Measurements from ENCODE around the gene CUX1.
A peak's percentile ranks its signal among the peaks of the same experiment; 100 is the strongest.

The CUX1 gene

DNA sequence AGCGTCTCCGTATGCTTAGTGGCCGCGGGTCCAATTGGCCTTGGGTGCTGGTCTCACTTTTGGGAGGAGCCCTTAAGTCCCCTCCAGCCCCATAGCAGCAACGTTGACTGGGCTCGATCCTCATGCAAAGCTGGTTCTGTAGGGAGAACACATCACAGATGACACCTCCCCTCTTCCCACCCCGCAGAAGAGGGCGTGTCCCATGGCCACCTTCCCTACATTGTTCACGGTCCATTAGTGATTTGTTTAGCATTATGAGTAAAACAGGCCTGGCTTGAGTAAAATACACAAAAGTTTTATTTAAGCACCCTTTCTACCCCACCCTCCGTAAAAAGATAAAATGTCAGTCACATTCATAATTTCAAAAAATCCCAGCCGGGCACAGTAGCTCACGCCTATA is 380.2 kb downstream of the CUX1 start:
- DNase-seq, result no peak

DNA sequence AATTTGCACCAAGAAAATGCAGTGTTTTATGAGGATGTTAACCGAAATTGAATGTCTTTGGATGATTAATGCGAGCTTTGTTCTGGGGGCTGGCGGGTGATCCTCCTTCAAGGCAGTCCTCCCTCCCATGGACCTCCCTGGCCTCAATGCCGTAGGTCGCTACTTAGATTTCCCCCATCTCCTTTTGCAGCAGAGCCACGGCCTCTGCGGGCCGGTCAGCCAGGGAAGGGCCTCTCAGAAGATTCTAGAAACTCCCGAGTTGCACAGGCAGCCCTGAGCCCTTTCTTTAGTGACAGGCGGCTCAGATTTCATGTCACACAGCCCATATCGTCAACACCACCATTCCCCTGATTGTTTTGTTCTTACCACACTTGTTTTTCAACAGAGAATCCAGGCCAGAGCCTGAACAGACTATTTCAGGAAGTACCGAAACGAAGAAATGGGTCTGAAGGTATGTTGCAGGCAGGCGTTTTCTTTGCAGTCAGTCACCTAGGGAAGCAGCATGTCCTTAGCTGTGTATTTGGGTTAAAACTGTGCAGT is 381.1 kb downstream of the CUX1 start:
- no peak for DNase-seq

DNA sequence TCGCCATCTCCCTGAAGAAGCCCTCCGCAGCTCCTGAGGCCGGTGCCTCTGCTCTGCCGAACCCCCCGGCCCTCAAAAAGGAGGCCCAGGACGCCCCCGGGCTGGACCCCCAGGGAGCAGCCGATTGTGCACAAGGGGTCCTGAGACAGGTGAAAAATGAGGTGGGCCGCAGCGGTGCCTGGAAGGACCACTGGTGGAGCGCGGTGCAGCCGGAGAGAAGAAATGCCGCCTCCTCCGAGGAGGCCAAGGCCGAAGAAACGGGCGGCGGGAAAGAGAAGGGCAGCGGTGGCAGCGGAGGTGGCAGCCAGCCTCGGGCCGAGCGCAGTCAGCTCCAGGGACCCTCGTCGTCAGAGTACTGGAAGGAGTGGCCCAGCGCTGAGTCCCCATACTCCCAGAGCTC is 384.1 kb downstream of the CUX1 start:
- no peak for DNase-seq

DNA sequence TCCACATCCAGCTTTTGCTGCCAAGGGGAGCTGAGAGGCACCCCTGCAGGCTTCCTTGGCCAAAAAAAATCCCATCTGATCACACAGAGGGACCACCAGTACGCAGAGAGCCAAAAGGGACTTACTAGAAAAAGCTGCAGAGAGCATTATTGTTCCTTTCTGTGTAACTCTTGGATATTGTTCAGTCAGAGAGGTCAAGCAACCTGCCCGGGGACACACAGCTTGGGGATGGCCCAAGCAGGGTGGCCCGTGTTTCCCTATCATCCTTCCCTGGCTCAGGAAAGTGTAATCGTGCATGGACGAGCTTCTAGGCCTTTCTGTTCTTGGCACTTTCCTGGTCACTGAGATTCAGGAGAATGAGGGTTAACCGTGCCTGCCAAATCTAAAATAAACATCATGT is 385.1 kb downstream of the CUX1 start:
- no peak for DNase-seq

DNA sequence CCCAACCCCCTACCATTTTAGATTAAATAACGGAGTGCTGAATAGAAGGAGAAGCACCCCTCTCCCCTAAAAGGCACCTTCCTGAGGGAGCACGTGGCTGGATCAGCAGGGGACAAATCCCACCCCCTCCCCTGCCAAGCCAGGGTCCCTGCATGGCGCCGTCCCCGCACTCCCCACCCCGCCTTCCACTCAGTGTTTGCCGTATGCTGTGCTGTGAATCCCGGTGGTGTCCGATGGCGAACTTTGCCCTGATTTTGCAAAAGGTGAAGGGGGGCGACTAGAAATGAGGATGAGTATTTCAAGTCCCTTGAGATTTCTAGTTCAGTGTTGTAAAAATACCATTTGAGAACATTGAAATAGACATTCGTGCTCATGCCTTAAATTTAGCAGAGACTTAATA is 385.8 kb downstream of the CUX1 start:
- DNase-seq, result no peak

DNA sequence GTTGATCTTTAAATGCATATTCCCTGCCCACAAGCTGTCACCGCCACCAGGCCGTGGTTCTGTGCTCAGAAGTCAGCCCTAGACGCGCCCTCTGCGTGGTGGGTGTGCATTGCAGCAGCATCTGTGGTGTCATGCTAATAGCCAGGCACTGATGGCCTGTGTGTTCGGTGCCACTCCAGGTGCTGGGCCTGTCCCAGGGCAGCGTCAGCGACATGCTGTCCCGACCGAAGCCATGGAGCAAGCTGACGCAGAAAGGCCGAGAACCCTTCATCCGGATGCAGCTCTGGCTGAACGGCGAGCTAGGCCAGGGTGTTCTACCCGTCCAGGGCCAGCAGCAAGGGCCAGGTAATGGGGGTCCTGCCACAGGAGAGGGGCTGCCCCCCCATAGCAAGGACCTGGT is 386.8 kb downstream of the CUX1 start:
- no peak for DNase-seq

DNA sequence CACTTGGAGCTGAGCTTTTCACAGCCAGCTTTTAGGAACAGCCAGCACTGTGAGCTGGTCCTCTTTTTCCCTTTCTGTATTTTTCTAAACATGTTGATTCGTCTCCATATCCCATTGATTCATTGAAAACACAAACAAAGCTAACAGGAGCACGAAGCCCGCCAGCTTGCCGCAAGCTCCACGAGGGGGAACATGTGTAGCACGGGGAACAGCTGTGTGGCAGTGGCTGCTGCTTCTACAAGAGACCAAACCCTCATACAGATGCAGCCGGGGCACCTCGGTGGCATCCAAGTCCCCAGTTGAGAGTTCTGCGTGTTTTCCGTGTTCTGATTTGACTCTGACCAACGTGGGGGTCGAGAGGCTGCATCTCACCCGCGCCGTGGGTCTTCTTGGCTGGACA is 388.5 kb downstream of the CUX1 start:
- no peak for DNase-seq

DNA sequence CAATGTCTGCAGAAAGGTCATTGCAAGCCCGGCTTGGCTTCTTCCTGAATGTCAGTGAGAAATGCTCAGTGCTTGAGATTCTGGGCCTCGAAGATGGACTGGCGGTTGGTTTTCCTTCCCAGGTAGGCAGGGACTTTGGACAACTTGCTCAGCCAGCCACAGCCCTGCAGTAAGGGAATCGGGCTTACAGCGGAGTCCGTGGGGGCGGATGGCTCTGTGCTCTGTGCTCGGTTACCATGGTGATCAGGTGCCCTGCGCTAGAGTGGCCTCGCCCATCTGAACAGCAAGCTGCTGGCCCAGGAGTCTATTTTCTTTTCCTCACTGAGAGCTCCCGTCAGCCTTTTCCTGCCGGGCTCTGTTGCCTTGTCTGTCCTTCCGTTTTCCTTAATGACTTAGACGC is 391.4 kb downstream of the CUX1 start:
- peak; percentile 42 to 64 for DNase-seq

DNA sequence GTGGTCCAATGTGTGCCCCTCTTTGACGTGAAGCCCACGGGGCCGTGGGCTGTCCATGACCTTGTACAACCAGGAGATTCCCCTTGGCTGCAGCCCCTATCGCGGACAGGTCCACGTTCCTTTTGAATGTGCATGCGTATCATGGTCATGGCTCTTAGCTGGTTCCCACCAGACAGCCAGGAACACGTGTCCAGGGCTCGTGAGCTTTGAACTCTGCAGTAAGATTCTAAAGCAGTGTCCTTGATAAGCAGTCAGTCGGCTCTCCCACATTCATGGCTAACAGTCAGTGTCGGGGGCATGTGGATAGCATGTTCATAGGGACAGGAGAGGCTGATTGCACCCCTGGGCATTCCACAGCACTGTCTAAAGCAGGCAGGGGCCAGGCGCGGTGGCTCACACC is 393.4 kb downstream of the CUX1 start:
- DNase-seq, result no peak

DNA sequence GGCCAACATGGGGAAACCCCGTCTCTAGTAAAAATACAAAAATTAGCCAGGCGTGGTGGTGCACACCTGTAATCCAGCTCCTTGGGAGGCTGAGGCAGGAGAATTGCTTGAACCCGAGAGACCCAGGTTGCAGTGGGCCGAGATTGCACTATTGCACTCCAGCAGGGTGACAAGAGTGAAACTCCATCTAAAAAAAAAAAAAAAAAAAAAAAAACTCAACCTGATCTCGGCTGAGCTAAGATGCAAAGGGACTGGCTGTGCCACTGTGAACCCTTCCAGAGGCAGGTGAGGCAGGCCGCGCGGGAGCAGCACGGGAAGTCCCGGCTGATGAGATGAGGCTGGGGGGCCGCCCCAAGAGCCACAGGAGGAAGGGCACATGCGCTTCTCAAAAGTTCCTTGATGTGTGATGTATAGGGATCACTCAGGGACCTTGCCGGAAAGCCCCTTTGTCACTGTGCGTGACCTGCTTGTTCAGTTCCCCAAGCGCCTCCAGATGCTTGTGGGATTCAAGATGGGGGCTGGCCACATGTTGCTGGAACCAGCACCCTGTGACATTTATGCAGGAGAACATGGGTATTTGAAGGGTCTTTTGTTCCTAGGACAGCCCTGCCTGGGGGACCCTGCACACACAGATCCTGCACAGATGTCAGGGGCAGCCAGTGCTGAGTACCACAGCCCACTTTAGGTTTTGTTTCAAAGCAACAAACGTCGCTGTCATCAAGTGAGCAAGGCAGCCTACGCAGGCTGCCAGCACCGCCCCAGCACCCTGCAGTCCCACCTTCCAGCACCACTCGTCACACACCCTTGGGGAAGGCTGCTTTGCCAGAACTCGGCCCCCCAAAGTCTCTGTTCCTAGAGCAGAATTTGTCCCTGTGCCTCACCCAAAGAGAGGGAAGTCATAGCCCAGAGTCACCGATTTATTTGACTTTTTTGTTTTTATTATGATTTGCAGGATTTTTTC is 394.4 kb downstream of the CUX1 start:
- DNase-seq, result no peak

DNA sequence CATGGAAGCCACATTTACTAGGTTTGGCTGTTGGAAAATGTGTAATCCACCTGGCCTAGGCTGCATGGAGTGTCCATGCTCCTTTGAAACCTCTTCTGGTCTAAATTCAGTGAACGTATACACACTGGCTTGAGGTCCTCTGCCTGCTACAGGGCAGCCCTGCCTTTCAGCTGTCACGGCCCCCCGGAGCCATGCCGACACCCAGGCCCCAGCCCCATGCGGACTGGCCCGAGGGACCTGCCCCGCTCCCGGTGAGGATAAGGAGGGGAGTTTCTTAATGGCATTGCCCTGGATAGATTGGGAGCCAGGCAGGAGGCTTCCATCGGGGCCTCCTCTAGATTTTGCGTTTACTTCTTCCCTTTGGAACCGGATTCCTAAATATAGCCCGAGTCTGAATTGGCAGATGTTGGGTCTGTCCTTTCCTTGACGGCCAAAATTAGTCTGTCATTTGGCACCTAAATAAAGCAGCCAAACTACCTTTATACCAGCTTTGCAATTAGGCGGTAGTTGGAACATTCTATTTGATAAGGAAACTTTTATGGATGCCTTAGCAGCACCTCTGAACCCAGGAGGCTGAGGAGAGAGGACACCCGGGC is 397.1 kb downstream of the CUX1 start:
- no peak for DNase-seq

DNA sequence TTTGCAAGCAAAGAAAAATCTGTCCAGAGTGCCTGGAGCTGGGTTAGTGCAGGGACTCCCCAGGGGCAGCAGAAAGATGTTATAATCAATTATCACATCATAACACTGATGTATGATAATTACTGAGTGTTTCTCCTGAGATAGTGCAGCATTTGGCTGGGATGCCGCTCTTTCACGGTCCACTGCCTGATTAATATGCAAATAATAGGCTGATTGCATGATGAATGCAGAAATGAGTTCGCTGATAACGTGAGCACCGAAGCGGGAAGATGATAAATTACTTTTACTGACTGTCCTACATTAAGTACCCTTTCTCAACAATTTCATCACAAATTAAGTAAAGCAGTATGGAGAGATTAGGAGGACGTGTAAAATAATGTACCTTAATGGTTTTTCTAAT is 397.8 kb downstream of the CUX1 start:
- no peak for DNase-seq

DNA sequence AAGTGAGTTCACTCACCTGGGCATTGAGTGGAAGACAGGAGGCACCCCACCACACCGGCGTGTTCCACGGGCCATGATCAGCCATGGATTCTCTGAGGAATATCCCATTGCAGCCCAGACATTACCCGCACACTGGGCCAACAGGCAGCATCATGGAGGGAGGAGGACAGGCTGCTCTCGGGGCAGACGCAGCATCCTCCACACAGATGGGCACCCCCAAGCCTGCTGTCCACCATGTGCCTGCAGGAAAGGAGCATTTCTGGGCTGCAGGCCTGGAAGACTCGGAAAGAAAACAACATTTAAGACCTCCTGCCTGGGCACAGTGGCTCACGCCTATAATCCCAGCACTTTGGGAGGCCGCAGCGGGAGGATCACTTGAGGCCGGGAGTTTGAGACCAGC is 398.3 kb downstream of the CUX1 start:
- DNase-seq, result peak in 1 of 2 experiments; percentile 47

DNA sequence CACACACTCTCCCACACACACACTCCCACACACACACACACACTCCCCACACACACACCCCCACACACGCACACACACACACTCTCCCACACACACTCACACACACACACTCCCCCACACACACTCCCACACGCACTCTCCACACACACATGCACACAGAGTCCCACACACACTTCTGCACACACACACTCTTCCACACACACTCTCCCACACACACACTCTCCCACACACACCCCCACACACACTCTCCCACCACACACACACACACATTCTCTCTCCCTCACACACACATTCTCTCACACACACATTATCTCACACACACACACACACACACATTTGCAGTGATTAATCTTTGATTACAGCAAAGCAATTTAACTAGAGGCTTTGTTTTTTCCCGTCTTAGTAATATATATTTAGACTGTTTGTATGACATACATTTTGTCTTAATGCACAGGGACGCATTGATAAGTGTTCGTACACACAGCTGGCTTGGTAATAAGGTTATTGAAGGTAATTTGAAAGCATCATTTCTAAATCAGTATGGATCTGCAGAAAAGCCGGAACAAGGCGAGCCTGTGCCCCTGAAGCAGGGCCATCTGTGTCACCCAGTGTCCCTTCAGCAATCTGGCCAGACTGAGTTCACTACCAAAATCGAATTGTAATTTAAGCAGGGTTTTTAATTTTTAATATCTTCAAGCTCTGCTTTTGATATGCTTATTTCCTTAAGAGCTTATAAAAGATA is 399.3 kb downstream of the CUX1 start:
- no peak for DNase-seq

DNA sequence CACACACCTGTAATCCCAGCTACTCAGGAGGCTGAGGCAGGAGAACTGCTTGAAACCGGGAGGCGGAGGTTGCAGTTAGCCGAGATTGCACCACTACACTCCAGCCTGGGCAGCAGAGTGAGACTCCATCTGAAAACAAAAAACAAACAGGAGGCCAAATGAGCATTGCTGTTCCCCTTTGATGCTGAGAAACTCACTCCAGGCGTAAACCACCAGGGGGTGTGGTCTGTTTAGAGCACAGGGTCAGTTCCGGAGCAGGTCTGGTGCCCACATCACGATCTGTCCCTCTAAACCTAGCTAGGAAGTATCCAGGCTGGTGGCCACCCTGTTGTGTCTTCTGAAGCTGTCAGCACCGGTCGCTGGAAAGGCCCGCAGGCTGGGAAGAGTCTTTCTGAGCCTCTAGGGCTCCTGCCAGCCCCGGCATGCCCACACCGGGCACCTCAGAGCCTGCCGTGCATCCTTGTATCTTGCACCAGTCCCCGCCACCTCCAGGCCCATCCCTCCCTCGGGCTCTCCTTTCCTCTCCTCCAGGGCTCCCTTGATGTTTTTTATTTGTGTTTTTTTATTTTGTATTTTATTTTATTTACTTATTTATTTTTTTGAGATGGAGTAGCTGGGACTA is 402.9 kb downstream of the CUX1 start:
- DNase-seq, result no peak

DNA sequence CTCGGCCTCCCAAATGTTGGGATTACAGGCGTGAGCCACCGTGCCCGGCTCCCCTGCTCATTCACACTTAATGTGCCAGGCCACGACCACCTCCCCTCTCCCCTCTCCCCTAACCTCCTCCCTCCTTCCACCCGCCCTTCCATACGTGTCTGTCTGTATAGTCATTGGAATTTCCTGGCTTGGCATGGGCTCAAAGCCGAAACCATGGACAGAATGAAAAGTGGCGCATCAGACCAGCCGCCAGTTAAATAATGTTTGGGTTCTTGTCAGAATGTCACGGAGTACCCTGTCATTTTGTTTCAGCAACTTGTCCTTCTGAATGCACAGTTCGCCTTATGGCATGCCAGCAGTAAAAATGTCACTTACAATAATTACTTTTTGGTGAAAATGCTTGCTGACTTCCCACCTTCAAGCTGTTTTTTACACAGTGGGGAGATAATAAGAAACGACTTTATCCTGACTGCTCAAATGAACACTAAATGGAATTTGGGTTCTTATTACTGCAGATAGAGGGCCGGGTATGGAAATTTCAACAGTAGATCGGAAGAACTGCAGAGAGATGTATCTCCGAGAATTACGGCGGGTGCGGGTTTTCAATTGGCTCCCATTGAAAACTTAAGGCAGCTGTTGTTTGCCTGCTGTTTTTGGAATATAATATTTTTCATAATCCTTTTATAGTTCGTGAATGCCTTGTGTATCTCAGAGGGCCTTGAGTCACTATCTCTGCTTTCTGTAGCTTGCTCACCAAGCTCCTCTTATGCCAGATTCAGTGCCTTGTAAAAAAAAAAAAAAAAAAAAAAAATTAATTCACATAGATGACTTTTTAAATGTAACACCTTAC is 403.8 kb downstream of the CUX1 start:
- no peak for DNase-seq

DNA sequence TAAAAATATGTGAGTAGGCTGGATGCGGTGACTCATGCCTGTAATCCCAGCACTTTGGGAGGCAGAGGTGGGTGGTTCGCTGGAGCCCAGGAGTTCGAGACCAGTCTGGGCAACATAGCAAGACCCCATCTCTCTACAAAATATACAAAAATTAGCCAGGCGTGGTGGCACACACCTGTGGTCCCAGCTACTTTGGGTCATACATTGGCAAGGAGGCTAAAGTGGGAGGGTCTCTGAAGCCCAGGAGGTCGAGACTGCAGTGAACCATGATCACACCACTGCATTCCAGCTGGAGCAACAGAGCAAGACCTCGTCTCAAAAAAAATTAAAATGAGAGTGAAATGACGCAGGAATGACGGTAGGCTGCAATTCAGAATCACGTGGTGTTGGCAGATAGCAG is 404.5 kb downstream of the CUX1 start:
- DNase-seq, result no peak

DNA sequence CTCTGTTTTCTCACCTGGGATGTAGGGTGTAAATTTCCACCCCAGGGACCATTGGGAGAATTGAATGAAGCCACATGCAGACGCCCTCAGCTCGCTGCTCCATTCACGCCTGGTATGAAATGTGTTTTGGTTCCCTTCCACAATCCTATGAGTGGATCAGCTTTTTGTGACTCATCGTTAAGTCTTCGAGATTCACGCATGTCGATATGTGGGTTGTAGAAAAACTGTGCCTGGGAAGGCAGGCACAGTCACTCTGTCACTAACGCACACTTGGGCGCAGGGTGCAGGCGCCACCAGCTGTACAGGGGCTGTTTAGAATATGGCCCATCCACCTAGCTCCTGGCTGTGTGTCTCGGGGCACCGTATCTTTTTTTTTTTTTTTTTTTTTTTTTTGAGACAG is 405.0 kb downstream of the CUX1 start:
- DNase-seq, result no peak

DNA sequence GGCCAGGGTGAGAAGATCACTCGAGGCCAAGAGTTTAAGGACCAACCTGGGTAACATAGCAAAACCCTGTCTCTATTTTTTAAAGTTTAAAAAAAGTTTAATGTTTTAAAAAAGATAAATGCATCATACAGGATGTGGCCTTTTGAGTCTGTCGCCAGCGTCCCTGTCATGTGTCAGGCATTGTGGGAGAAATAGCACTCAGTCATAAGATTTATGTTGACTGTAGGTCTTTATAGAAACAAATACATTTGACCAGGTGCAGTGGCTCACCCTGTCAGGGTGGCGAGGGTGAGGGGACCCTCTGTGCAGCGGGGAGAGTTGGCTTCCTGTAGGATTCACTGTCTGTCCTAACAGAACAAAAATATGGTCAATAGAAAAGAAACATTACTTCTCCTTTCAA is 405.8 kb downstream of the CUX1 start:
- no peak for DNase-seq

DNA sequence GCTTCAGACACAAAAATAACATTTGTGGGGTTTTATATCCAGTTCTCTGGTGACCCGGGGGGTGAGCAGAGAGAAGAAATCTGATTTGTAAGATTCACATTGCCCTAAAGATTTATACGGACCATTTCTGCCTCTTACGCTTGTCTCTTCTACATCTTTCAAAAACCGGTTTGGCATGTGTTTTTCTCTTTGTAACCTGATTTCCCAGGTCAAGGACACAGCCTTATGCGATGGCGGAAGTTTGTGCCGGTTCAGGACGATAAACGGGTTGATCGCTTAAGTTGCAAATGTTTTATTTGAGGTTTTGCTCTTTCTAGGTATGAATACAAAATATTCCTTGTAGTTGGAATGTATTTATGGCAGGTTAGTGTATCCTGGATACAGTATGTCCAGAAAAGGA is 407.6 kb downstream of the CUX1 start:
- DNase-seq, result no peak

DNA sequence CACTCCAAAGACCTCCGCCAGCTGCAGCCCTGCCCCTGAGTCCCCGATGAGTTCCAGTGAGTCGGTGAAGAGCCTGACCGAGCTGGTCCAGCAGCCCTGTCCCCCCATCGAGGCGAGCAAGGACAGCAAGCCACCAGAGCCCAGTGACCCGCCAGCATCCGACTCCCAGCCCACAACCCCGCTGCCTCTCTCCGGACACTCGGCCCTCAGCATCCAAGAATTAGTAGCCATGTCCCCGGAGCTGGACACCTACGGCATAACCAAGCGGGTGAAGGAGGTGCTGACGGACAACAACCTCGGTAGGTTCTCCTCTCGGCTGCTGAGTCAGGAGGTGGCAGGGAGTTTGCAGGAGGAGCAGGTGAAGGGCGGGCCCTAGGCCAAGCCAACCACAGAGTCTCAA is 409.9 kb downstream of the CUX1 start:
- no peak for DNase-seq

DNA sequence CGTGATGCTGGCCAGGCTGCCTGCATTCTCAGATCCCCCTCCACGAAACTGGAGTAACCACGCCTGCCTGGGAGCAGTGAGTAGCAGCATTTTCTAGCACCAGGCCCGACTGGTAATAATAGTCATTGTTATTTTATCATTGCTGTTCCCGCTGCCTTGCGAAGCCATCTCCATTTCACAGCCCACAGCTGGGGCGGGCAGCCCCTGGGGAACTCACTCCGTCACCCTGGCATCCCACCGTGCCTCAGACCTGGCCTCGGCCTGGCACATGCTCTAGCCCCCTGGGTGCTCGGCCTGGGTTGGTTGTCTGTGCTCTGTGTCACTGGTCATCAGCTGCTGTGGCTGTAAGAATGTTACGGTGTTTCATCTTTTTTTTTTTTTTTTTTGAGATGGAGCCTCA is 411.5 kb downstream of the CUX1 start:
- no peak for DNase-seq
